Astrocyte of the spinal cord (primary cell): Measurements from ENCODE around the gene MED14.

Experiments used
- DNase-seq: peaks from one replicate; pipeline ENCODE4 v3.0.0; 2011; ENCODE audit warnings: low read depth, low spot score
- H3K4me3 ChIP-seq: 2 replicates; pipeline ENCODE4 v1.5.1; 2011; ENCODE audit warnings: low read depth, mild to moderate bottlenecking, low read length, moderate library complexity
- in situ Hi-C: cut with HindIII; loops from 2 replicates; pipeline ENCODE4 v1.10.0; 2017; ENCODE audit warnings: low sequenced_read_pairs
- TF ChIP-seq, protein P1 (sequence below): IDR thresholded peaks from 2 replicates; pipeline ENCODE4 v1.5.1; 2012; ENCODE audit warnings: low read depth, mild to moderate bottlenecking, low read length, inconsistent platforms

MED14 gene

DNA sequence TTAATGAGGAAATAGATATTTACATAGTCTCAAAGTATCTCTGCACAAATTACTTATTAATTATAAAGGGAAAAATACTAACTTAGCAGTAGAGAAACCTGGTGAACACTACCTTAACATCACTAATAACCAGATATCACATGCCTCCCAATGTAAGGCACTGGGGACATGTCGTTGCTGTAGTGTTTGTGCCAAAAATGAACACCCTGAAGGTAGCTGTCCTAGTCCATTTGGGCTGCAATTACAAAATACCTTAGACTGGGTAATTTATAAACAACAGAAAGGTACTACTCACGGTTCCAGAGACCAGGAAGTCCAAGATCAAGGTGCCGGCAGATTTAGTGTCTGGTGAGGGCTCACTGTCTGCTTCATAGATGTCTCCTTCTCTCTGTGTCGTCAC lies 122.8 kb downstream of the MED14 start:
- H3K4me3 ChIP-seq, result no peak overlapping the region
- no peak for DNase-seq
- in situ Hi-C loops, result no loop called here
- TF ChIP-seq, protein P1, sequence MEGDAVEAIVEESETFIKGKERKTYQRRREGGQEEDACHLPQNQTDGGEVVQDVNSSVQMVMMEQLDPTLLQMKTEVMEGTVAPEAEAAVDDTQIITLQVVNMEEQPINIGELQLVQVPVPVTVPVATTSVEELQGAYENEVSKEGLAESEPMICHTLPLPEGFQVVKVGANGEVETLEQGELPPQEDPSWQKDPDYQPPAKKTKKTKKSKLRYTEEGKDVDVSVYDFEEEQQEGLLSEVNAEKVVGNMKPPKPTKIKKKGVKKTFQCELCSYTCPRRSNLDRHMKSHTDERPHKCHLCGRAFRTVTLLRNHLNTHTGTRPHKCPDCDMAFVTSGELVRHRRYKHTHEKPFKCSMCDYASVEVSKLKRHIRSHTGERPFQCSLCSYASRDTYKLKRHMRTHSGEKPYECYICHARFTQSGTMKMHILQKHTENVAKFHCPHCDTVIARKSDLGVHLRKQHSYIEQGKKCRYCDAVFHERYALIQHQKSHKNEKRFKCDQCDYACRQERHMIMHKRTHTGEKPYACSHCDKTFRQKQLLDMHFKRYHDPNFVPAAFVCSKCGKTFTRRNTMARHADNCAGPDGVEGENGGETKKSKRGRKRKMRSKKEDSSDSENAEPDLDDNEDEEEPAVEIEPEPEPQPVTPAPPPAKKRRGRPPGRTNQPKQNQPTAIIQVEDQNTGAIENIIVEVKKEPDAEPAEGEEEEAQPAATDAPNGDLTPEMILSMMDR, result no peak

DNA sequence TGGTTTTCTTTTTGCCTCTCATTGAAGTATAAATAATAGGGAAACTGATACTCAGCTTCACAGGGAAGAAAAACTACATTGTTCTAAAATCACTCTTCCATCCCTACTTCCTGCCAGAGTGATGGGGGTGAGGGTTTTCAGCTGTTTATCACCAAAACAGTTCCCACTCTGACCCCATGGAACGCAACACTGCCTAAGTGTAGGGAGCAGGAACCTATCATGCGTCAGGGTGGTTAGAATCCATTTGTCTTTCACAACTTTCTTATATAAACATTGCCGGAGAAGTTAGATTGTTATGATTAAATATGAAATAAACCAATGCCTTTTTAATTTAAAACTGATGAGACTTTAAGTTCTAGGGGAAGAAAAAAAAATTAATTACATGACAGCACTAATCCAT lies 128.0 kb downstream of the MED14 start:
- in situ Hi-C loops, result no loop called here
- TF ChIP-seq, protein P1, result no peak
- DNase-seq, result no peak
- no peak overlapping the region for H3K4me3 ChIP-seq

DNA sequence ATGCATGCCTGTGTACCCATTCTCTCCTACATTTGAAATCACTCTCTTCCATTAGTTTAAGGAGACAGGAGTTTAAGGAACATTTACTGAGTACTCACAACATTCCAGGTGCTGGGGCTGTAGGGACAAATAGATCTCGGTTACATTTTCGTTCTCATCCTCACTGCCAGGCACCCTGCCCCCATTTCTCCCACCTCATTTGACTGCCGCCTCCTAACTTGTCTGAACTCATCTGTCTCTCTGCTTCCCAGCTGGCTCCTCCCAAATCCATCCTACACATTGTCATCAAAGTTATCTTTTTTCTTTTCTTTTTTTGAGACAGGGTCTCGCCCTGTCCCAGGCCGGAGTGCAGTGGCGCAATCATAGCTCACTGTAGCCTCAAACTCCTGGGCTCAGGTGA lies 131.9 kb downstream of the MED14 start:
- TF ChIP-seq, protein P1, result no peak
- in situ Hi-C loops, result no loop called here
- no peak overlapping the region for H3K4me3 ChIP-seq
- no peak for DNase-seq
